ENCODE measurements around the gene ZNF599. TPM values are rescaled to one million over a fixed set of nuclear protein-coding genes. Genes with fewer than 3 reads are reported as not detected.
"Not testable (repeated sequence)": the region's sequence is repeated elsewhere in the genome, so short reads cannot be mapped to it uniquely, and the experiment has no call there.

ZNF599 gene
- total and polyA plus RNA-seq, 4 experiments from 2014 or later: 8.0 to 10.7 (median 9.9) TPM

DNA sequence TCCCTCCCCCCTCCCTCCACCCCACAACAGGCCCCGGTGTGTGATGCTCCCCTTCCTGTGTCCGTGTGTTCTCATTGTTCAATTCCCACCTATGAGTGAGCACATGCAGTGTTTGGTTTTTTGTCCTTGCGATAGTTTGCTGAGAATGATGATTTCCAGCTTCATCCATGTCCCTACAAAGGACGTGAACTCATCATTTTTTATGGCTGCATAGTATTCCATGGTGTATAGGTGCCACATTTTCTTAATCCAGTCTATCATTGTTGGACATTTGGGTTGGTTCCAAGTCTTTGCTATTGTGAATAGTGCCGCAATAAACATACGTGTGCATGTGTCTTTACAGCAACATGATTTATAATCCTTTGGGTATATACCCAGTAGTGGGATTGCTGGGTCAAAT is 23.9 kb upstream of the ZNF599 start:
- H3K27ac ChIP-seq (ENCODE audit: low read depth, low read length); POLR2A ChIA-PET (ENCODE audit: partially characterized antibody); H3K9me3 ChIP-seq (ENCODE audit: control insufficient read depth in 1 of 2, low read length in 2 of 2); H3K4me3 Mint-ChIP-seq; intact Hi-C loops (cut with micrococcal nuclease); DNase-seq; CTCF ChIA-PET (ENCODE audit: partially characterized antibody); H3K4me3 ChIP-seq (ENCODE audit: low read length in 2 of 2); H3K36me3 ChIP-seq (ENCODE audit: insufficient read depth, low read length); H3K27me3 Mint-ChIP-seq; H3K27me3 ChIP-seq (ENCODE audit: insufficient read depth, low read length): not testable (repeated sequence)
- Mint-ChIP-seq H3K4me1 (peaks cover 6 to 23% (median 15%) of the 10 kb centered on the region in 4 donors), H3K9me3 (peaks cover 1 to 34% (median 24%) of the 10 kb centered on the region in 8 donors), H3K27ac (peak overlapping the region in 1 of 7 donors; percentile 29), H3K36me3 (peaks cover 19 to 39% of the 10 kb centered on the region in 2 donors)
- peaks cover 11% of the 10 kb centered on the region for H3K4me1 ChIP-seq (ENCODE audit: insufficient read depth, low read length)

- Histone ChIP-seq H3K4me3 (ENCODE audit: low read length in 2 of 2) (no peak overlapping the region), H3K36me3 (ENCODE audit: insufficient read depth, low read length) (no peaks in the 10 kb centered on the region), H3K27me3 (ENCODE audit: insufficient read depth, low read length) (no peaks in the 10 kb centered on the region), H3K9me3 (ENCODE audit: control insufficient read depth in 1 of 2, low read length in 2 of 2) (no peaks in the 10 kb centered on the region), H3K4me1 (ENCODE audit: insufficient read depth, low read length) (peaks cover 11% of the 10 kb centered on the region), H3K27ac (ENCODE audit: low read depth, low read length) (no peak overlapping the region)
- Mint-ChIP-seq H3K27ac (peak overlapping the region in 4 of 7 donors; percentile 22 to 85 (median 72)), H3K4me1 (peaks cover 6 to 23% (median 15%) of the 10 kb centered on the region in 4 donors), H3K4me3 (peak overlapping the region in 4 of 8 donors; percentile 21 to 64 (median 58)), H3K36me3 (peaks cover 11 to 20% of the 10 kb centered on the region in 2 donors), H3K9me3 (peaks cover 0 to 21% (median 16%) of the 10 kb centered on the region in 8 donors), H3K27me3 (no peaks in the 10 kb centered on the region)
- DNase-seq: peak in 2 of 5 donors; percentile 3 to 5
- intact Hi-C loops (cut with micrococcal nuclease): no loop called here
- ChIA-PET POLR2A (ENCODE audit: partially characterized antibody) (no interaction called here), CTCF (ENCODE audit: partially characterized antibody) (no interaction called here)
Observed at GRCh38 chr19:34794066-34794960, 21.3 kb upstream of the ZNF599 start.

- H3K36me3 ChIP-seq (ENCODE audit: insufficient read depth, low read length): no peaks in the 10 kb centered on the region
- no peak overlapping the region for H3K27ac ChIP-seq (ENCODE audit: low read depth, low read length)
- CTCF ChIA-PET (ENCODE audit: partially characterized antibody): no interaction called here
- peaks cover 11% of the 10 kb centered on the region for H3K4me1 ChIP-seq (ENCODE audit: insufficient read depth, low read length)
- POLR2A ChIA-PET (ENCODE audit: partially characterized antibody): no interaction called here
- H3K4me1 Mint-ChIP-seq: peaks cover 6 to 23% (median 15%) of the 10 kb centered on the region in 4 donors
- H3K9me3 Mint-ChIP-seq: peaks cover 0 to 17% (median 12%) of the 10 kb centered on the region in 8 donors
- peak overlapping the region in 7 of 8 donors; percentile 52 to 71 (median 63) for H3K4me3 Mint-ChIP-seq
- no peaks in the 10 kb centered on the region for H3K27me3 Mint-ChIP-seq
- intact Hi-C loops (cut with micrococcal nuclease): no loop called here
- peak overlapping the region in 5 of 7 donors; percentile 23 to 85 (median 66) for H3K27ac Mint-ChIP-seq
- H3K4me3 ChIP-seq (ENCODE audit: low read length in 2 of 2): no peak overlapping the region
- H3K36me3 Mint-ChIP-seq: peaks cover 8 to 15% of the 10 kb centered on the region in 2 donors
- DNase-seq: no peak
- no peaks in the 10 kb centered on the region for H3K9me3 ChIP-seq (ENCODE audit: control insufficient read depth in 1 of 2, low read length in 2 of 2)
- no peaks in the 10 kb centered on the region for H3K27me3 ChIP-seq (ENCODE audit: insufficient read depth, low read length)
Observed at GRCh38 chr19:34793565-34793964, 20.6 kb upstream of the ZNF599 start.

GRCh38 chr19:34788074-34788473 is 15.1 kb upstream of the ZNF599 start:
- ChIA-PET POLR2A (ENCODE audit: partially characterized antibody) (no interaction called here), CTCF (ENCODE audit: partially characterized antibody) (no interaction called here)
- Histone ChIP-seq H3K36me3 (ENCODE audit: insufficient read depth, low read length) (no peaks in the 10 kb centered on the region), H3K27ac (ENCODE audit: low read depth, low read length) (no peak overlapping the region), H3K4me3 (ENCODE audit: low read length in 2 of 2) (no peak overlapping the region), H3K27me3 (ENCODE audit: insufficient read depth, low read length) (no peaks in the 10 kb centered on the region), H3K4me1 (ENCODE audit: insufficient read depth, low read length) (no peaks in the 10 kb centered on the region), H3K9me3 (ENCODE audit: control insufficient read depth in 1 of 2, low read length in 2 of 2) (no peaks in the 10 kb centered on the region)
- DNase-seq: no peak
- Mint-ChIP-seq H3K4me1 (peaks cover 0 to 4% (median 1%) of the 10 kb centered on the region in 4 donors), H3K27ac (no peak overlapping the region), H3K4me3 (no peak overlapping the region), H3K27me3 (no peaks in the 10 kb centered on the region), H3K36me3 (peaks cover 2 to 16% of the 10 kb centered on the region in 2 donors), H3K9me3 (peaks cover 0 to 4% (median 0%) of the 10 kb centered on the region in 8 donors)
- intact Hi-C loops (cut with micrococcal nuclease): no loop called here

DNA sequence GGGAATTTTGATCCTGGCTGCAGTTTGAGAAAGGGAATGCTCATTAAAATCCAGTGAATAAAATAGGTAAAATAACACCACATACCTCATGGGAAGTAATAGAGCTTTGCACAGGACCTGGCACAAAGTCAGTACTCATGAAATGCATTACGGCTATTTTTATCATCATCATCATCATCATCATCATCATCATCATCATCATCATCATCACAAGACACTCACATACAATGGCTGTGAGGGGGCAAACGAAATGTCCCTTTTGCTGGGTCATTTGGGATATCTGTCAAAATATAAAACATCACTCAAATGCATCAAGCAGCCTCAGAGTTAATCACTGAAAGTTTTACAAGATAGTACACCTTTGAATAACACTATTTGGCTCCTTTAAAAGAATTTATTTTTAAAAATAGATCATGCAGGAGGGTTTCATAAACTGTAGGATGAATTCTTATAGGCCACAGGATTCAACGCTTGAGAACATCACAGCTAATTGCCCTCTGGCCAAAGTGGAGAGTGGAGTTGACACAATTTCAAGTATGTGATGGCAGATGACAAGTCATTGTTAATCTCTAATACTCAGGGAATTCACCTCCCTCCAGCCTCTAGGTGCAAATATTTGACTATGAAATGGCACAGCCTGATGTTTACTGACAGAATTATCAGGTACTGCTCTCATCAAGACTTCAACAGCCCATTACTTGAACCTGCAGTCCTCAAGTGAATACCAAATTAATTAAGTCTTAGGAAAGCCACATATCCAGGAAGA is 14.2 kb upstream of the ZNF599 start:
- Histone ChIP-seq H3K27ac (ENCODE audit: low read depth, low read length) (no peak overlapping the region), H3K27me3 (ENCODE audit: insufficient read depth, low read length) (no peaks in the 10 kb centered on the region), H3K4me3 (ENCODE audit: low read length in 2 of 2) (no peak overlapping the region), H3K9me3 (ENCODE audit: control insufficient read depth in 1 of 2, low read length in 2 of 2) (no peaks in the 10 kb centered on the region), H3K36me3 (ENCODE audit: insufficient read depth, low read length) (no peaks in the 10 kb centered on the region), H3K4me1 (ENCODE audit: insufficient read depth, low read length) (no peaks in the 10 kb centered on the region)
- no peak overlapping the region for H3K4me3 Mint-ChIP-seq
- intact Hi-C loops (cut with micrococcal nuclease): no loop called here
- no peaks in the 10 kb centered on the region for H3K4me1 Mint-ChIP-seq
- H3K36me3 Mint-ChIP-seq: peaks cover 2 to 12% of the 10 kb centered on the region in 2 donors
- ChIA-PET POLR2A (ENCODE audit: partially characterized antibody) (no interaction called here), CTCF (ENCODE audit: partially characterized antibody) (no interaction called here)
- no peak for DNase-seq
- H3K27me3 Mint-ChIP-seq: no peaks in the 10 kb centered on the region
- H3K27ac Mint-ChIP-seq: no peak overlapping the region
- peaks cover 0 to 2% (median 0%) of the 10 kb centered on the region in 8 donors for H3K9me3 Mint-ChIP-seq

GRCh38 chr19:34786236-34786635 is 13.2 kb upstream of the ZNF599 start:
- Histone ChIP-seq H3K4me3 (ENCODE audit: low read length in 2 of 2) (no peak overlapping the region), H3K9me3 (ENCODE audit: control insufficient read depth in 1 of 2, low read length in 2 of 2) (no peaks in the 10 kb centered on the region), H3K36me3 (ENCODE audit: insufficient read depth, low read length) (no peaks in the 10 kb centered on the region), H3K27me3 (ENCODE audit: insufficient read depth, low read length) (no peaks in the 10 kb centered on the region), H3K27ac (ENCODE audit: low read depth, low read length) (no peak overlapping the region), H3K4me1 (ENCODE audit: insufficient read depth, low read length) (no peaks in the 10 kb centered on the region)
- intact Hi-C loops (cut with micrococcal nuclease): no loop called here
- ChIA-PET POLR2A (ENCODE audit: partially characterized antibody) (no interaction called here), CTCF (ENCODE audit: partially characterized antibody) (no interaction called here)
- Mint-ChIP-seq H3K27ac (no peak overlapping the region), H3K27me3 (no peaks in the 10 kb centered on the region), H3K4me1 (no peaks in the 10 kb centered on the region), H3K36me3 (peaks cover 2 to 12% of the 10 kb centered on the region in 2 donors), H3K4me3 (no peak overlapping the region), H3K9me3 (peaks cover 0 to 2% (median 0%) of the 10 kb centered on the region in 8 donors)
- DNase-seq: no peak

- H3K4me1 ChIP-seq (ENCODE audit: insufficient read depth, low read length): no peaks in the 10 kb centered on the region
- peaks cover 0 to 2% of the 10 kb centered on the region in 2 donors for H3K36me3 Mint-ChIP-seq
- no peaks in the 10 kb centered on the region for H3K36me3 ChIP-seq (ENCODE audit: insufficient read depth, low read length)
- no peak overlapping the region for H3K4me3 ChIP-seq (ENCODE audit: low read length in 2 of 2)
- no peak overlapping the region for H3K27ac ChIP-seq (ENCODE audit: low read depth, low read length)
- ChIA-PET POLR2A (ENCODE audit: partially characterized antibody) (no interaction called here), CTCF (ENCODE audit: partially characterized antibody) (no interaction called here)
- no peaks in the 10 kb centered on the region for H3K27me3 ChIP-seq (ENCODE audit: insufficient read depth, low read length)
- no peak overlapping the region for H3K4me3 Mint-ChIP-seq
- no peak overlapping the region for H3K27ac Mint-ChIP-seq
- peaks cover 0 to 6% (median 3%) of the 10 kb centered on the region in 8 donors for H3K9me3 Mint-ChIP-seq
- no peak for DNase-seq
- H3K4me1 Mint-ChIP-seq: no peaks in the 10 kb centered on the region
- intact Hi-C loops (cut with micrococcal nuclease): no loop called here
- H3K27me3 Mint-ChIP-seq: peaks cover 2 to 4% of the 10 kb centered on the region in 2 donors
- H3K9me3 ChIP-seq (ENCODE audit: control insufficient read depth in 1 of 2, low read length in 2 of 2): peaks cover 0 to 3% of the 10 kb centered on the region in 2 donors
Observed at GRCh38 chr19:34779652-34780051, 6.6 kb upstream of the ZNF599 start.
